GM12878 (cell line): ENCODE results near the gene NOL7. TPM values are rescaled to one million over a fixed set of nuclear protein-coding genes. Genes with fewer than 3 reads are reported as not detected.

ENCODE experiments used
- ATAC-seq: fragments of 200-7000 bp; cut with Tn5 transposase; 3 replicates; pipeline ENCODE4 v1.9.1; 2020; ENCODE audit warnings: mild to moderate bottlenecking, moderate library complexity
- BruUV-seq: library from RNA; stranded (reverse); fragments of 400-500 nt; replicated peaks from 2 replicates; lab custom pipeline; 2021; lab: Mats Ljungman, UMichigan
- CTCF ChIA-PET: fragments of 300-600 bp; sonication (Branson Sonifier 250); formaldehyde crosslinking; extraction: SDS; loops from one replicate; lab custom pipeline; 2021; ENCODE audit warnings: inconsistent platforms; lab: Yijun Ruan, JAX
- POLR2A ChIA-PET: fragments of 350-600 bp; formaldehyde crosslinking; extraction: SDS; loops from one replicate; lab custom pipeline; 2021; ENCODE audit warnings: inconsistent platforms; lab: Charles Lee
- RAD21 ChIA-PET: fragments of 300-600 bp; sonication (Branson Sonifier 250); formaldehyde crosslinking; loops from one replicate; lab custom pipeline; 2023; ENCODE audit warnings: antibody characterized with exemption; ENCODE audit not compliant: unreplicated experiment; lab: Charles Lee
- SMC1A ChIA-PET: fragments of 300-600 bp; sonication (Branson Sonifier 250); formaldehyde crosslinking; loops from one replicate; lab custom pipeline; 2023; ENCODE audit not compliant: unreplicated experiment, uncharacterized antibody; lab: Charles Lee
- DNase-seq: peaks from one replicate; pipeline ENCODE4 v3.0.0-alpha.2; 2011; ENCODE audit warnings: low read depth, low spot score
- FAIRE-seq: peaks from 3 replicates; lab custom pipeline; 2011; peaks lifted over from hg19 to GRCh38; lab: Jason Lieb, UNC
- H2AFZ ChIP-seq: 2 replicates; pipeline ENCODE4 v1.6.0; 2011; ENCODE audit warnings: low read depth, low read length, control low read depth; ENCODE audit not compliant: control insufficient read depth
- H3K27ac ChIP-seq: 2 replicates; pipeline ENCODE4 v1.5.1; 2011; ENCODE audit warnings: control low read depth; ENCODE audit not compliant: control insufficient read depth, insufficient read depth
- H3K27me3 ChIP-seq, 2 experiments: replicated peaks in 1 of 2; 2 replicates each; pipeline versions ENCODE4 v1.6.0 to v1.6.1; 2011; ENCODE audit warnings: low read length in 1 of 2; ENCODE audit not compliant: control insufficient read depth in 2 of 2, insufficient read depth in 2 of 2
- H3K36me3 ChIP-seq, 2 experiments: 2 replicates each; pipeline ENCODE4 v1.5.1; 2011; ENCODE audit warnings: low read length in 1 of 2; ENCODE audit not compliant: control insufficient read depth in 2 of 2, insufficient read depth in 2 of 2
- H3K4me1 ChIP-seq: 2 replicates; pipeline ENCODE4 v1.6.1; 2011; ENCODE audit warnings: mild to moderate bottlenecking, low read length, moderate library complexity, mixed read lengths; ENCODE audit not compliant: control insufficient read depth, insufficient read depth
- H3K4me2 ChIP-seq: 2 replicates; pipeline ENCODE4 v1.6.0; 2011; ENCODE audit warnings: control low read depth; ENCODE audit not compliant: control insufficient read depth, insufficient read depth
- H3K4me3 ChIP-seq: fragments of 200-600 bp; sonication (generic); 2 replicates; pipeline ENCODE4 v1.5.1; 2016
- H3K79me2 ChIP-seq: 2 replicates; pipeline ENCODE4 v1.6.0; 2011; ENCODE audit warnings: low read length; ENCODE audit not compliant: control insufficient read depth, insufficient read depth
- H3K9ac ChIP-seq: 2 replicates; pipeline ENCODE4 v1.8.0; 2011; ENCODE audit warnings: low read length, control low read depth, mixed read lengths; ENCODE audit not compliant: control insufficient read depth, insufficient read depth
- H3K9me3 ChIP-seq: replicated peaks from 3 replicates; pipeline ENCODE4 v1.5.1; 2011; ENCODE audit warnings: mild to moderate bottlenecking, low read length; ENCODE audit not compliant: control insufficient read depth, insufficient read depth
- H4K20me1 ChIP-seq: 2 replicates; pipeline ENCODE4 v1.6.0; 2011; ENCODE audit not compliant: control insufficient read depth, insufficient read depth
- ATF3 ChIP-seq: IDR thresholded peaks from 2 replicates; pipeline ENCODE4 v1.6.1; 2011; ENCODE audit warnings: low read depth, mild to moderate bottlenecking, low read length, moderate library complexity, borderline replicate concordance; ENCODE audit errors: extremely low read depth
- CREB1 ChIP-seq: IDR thresholded peaks from 2 replicates; pipeline ENCODE4 v1.6.1; 2012; ENCODE audit warnings: low read depth, mild to moderate bottlenecking, inconsistent platforms
- FOS ChIP-seq: IDR thresholded peaks from 3 replicates; pipeline ENCODE4 v1.6.1; 2011; ENCODE audit warnings: borderline replicate concordance; ENCODE audit not compliant: insufficient read length; ENCODE audit errors: extremely low read depth
- IKZF1 ChIP-seq: fragments of 450-650 bp; conservative IDR thresholded peaks from 2 replicates; pipeline ENCODE4 v1.6.1; 2017; ENCODE audit warnings: antibody characterized with exemption, mild to moderate bottlenecking
- IRF3 ChIP-seq: fragments of 450-650 bp; IDR thresholded peaks from 2 replicates; pipeline ENCODE4 v1.6.1; 2014; ENCODE audit warnings: mild to moderate bottlenecking
- MTA3 ChIP-seq: IDR thresholded peaks from 2 replicates; pipeline ENCODE4 v1.6.1; 2012; ENCODE audit warnings: low read length, inconsistent platforms, borderline replicate concordance
- MXI1 ChIP-seq: fragments of 150-350 bp; IDR thresholded peaks from 2 replicates; pipeline ENCODE4 v1.6.1; 2011; ENCODE audit warnings: low read depth, mild to moderate bottlenecking, inconsistent platforms, low read length, improper control_type of control experiment
- NFYA ChIP-seq: IDR thresholded peaks from 2 replicates; pipeline ENCODE4 v1.6.1; 2011; ENCODE audit warnings: low read depth, mild to moderate bottlenecking, low read length, improper control_type of control experiment, borderline replicate concordance
- PAX8 ChIP-seq: fragments of 450-650 bp; IDR thresholded peaks from 2 replicates; pipeline ENCODE4 v1.6.1; 2017; ENCODE audit warnings: mild to moderate bottlenecking, moderate library complexity
- SRF ChIP-seq, 2 experiments: IDR thresholded peaks; 2 replicates each; pipeline ENCODE4 v1.6.1; 2011; ENCODE audit warnings: low read depth in 2 of 2, low read length in 2 of 2, mild to moderate bottlenecking in 1 of 2, moderate library complexity in 1 of 2
- YBX1 ChIP-seq: fragments of 450-650 bp; IDR thresholded peaks from 2 replicates; pipeline ENCODE4 v1.6.1; 2016; ENCODE audit warnings: antibody characterized with exemption
- ZBTB11 ChIP-seq: fragments of 450-650 bp; formaldehyde crosslinking; IDR thresholded peaks from 2 replicates; pipeline ENCODE4 v1.5.0; 2022; ENCODE audit warnings: mild to moderate bottlenecking, missing genetic modification characterization
- WGBS: methylation state at CpG from one replicate; pipeline ENCODE4 v1.1.6; 2016; ENCODE audit warnings: low lambda C conversion rate; ENCODE audit not compliant: insufficient replicate concordance, insufficient coverage; ENCODE audit errors: missing lambda C conversion rate; 5-methylcytosine and 5-hydroxymethylcytosine counted together
- in situ Hi-C: fragments of 300-500 bp; cut with MboI; formaldehyde crosslinking; loops from 9 replicates; pipeline ENCODE4 v1.14.3; 2018; ENCODE audit warnings: mixed read lengths
- intact Hi-C: fragments of 100-400 bp; cut with micrococcal nuclease; formaldehyde crosslinking; loops from one replicate; pipeline ENCODE4 v1.14.2; 2022; ENCODE audit not compliant: unreplicated experiment
- polyA plus RNA-seq, 11 experiments: library from polyadenylated mRNA; depleted of rRNA in 4 of 11; unstranded in 6 of 11; stranded (reverse) in 5 of 11; fragments of >200 nt; fragmentation: Nextera tagmentation in 4 of 11; fragmentation: Illumina TruSeq in 1 of 11; extraction: Ambion mirVana in 4 of 11; extraction: Trizol in 1 of 11; gene quantifications; 1 replicate in 1 of 11; 2 replicates in 10 of 11; pipeline versions ENCODE4 v1.2.1 to v1.2.3, GENCODE V29; 2011 to 2016; ENCODE audit warnings: inconsistent platforms in 2 of 11, missing spikeins in 2 of 11, low read depth in 1 of 11
- total RNA-seq, 4 experiments: library from RNA; depleted of rRNA in 3 of 4; stranded (reverse); fragments of >200 nt in 3 of 4; fragmentation: Illumina TruSeq in 1 of 4; extraction: Trizol in 1 of 4; gene quantifications; 2 replicates each; pipeline versions ENCODE4 v1.2.1 to v1.2.3, GENCODE V29; 2013 to 2021

Gene NOL7
- total and polyA plus RNA-seq, 10 of the 15 experiments (the other 5 are each of a cell fraction or from before 2014, with no cell fraction given) = 12.2 to 222 (median 86.2) TPM

GRCh38 chr6:13633343-13633742 lies 18.2 kb downstream of the NOL7 start (continued):
- TF ChIP-seq ZBTB11 (CRISPR knock-in tag) = no peak
- no peak for TF ChIP-seq NFYA
- no peak for TF ChIP-seq IKZF1
- no peak for TF ChIP-seq PAX8
- no peak for TF ChIP-seq MTA3
- no peak for TF ChIP-seq CREB1
- no peak for TF ChIP-seq SRF (IDR thresholded peaks at IDR 0.05; ENCODE audit: low read depth in 2 of 2, low read length in 2 of 2)
- no peak for TF ChIP-seq FOS
- no peak for TF ChIP-seq MXI1

GRCh38 chr6:13635948-13636658 lies 21.0 kb downstream of the NOL7 start:
- no peak overlapping the region for H3K4me2 ChIP-seq
- 63% methylated on average over 4 of the region's 4 CpGs for WGBS
- BruUV-seq = no TSS peak
- no peak for TF ChIP-seq YBX1
- TF ChIP-seq IRF3 = no peak
- no peak for TF ChIP-seq ATF3
- TF ChIP-seq, all 136 proteins: peak for 0
- ATAC-seq (no peak), FAIRE-seq (no peak), DNase-seq (no peak)
- Histone ChIP-seq H3K27ac (no peak overlapping the region), H3K79me2 (no peaks in the 10 kb centered on the region), H4K20me1 (no peaks in the 10 kb centered on the region), H3K9ac (no peak overlapping the region), H3K36me3 (peaks cover 0 to 16% of the 10 kb centered on the region in 2 experiments; a peak in 2 of 4 replicates), H2AFZ (no peak overlapping the region), H3K4me1 (no peaks in the 10 kb centered on the region), H3K9me3 (no peaks in the 10 kb centered on the region), H3K27me3 (no peaks in the 10 kb centered on the region), H3K4me3 (no peak overlapping the region)
- SMC1A ChIA-PET = interaction anchor here (0.8 to 1.4 kb wide), 7 partner anchors 10 to 26 kb away, joined by 3 to 4 read pairs (median 3); no protein-coding TSS in a partner anchor
- in situ Hi-C loops = no loop called here
- POLR2A ChIA-PET = no interaction called here
- intact Hi-C loops = no loop called here
- RAD21 ChIA-PET = no interaction called here
- CTCF ChIA-PET = interaction anchor here (1.0 to 3.3 kb wide), 4 partner anchors 12 to 61 kb away, joined by 3 to 22 read pairs (median 4); partner anchors contain the start of genes NOL7 and SIRT5
